OCI-LY3 (cell line): ENCODE results near the gene ENTR1.

ENCODE experiments used
- H2AFZ ChIP-seq: fragments of 200-600, 300-600 bp; shearing (Covaris generic); 2 replicates; pipeline ENCODE4 v1.6.0; 2014; ENCODE audit warnings: antibody characterized with exemption, low read depth, low read length
- H3K27ac ChIP-seq: fragments of 200-600, 300-600 bp; sonication (generic); 2 replicates; pipeline ENCODE4 v1.5.1; 2014; ENCODE audit warnings: mild to moderate bottlenecking, low read length, moderate library complexity, mixed read lengths
- H3K27me3 ChIP-seq: fragments of 200-600, 300-600 bp; sonication (generic); 2 replicates; pipeline ENCODE4 v1.6.1; 2014; ENCODE audit warnings: low read depth, low read length, mixed read lengths
- H3K36me3 ChIP-seq: fragments of 200-600, 300-600 bp; sonication (generic); replicated peaks from 2 replicates; pipeline ENCODE3; 2014; ENCODE audit warnings: low read depth, low read length, mixed read lengths
- H3K4me1 ChIP-seq: fragments of 300-600, 200-600 bp; sonication (generic); 2 replicates; pipeline ENCODE4 v1.6.1; 2014; ENCODE audit warnings: low read length, mixed read lengths
- H3K4me2 ChIP-seq: fragments of 200-600, 300-600 bp; sonication (generic); 2 replicates; pipeline ENCODE4 v1.6.1; 2014; ENCODE audit warnings: low read length, mixed read lengths
- H3K4me3 ChIP-seq: fragments of 300-600, 200-600 bp; sonication (generic); 2 replicates; pipeline ENCODE4 v1.5.1; 2014; ENCODE audit warnings: antibody characterized with exemption, mild to moderate bottlenecking, low read length, moderate library complexity
- H3K79me2 ChIP-seq: fragments of 300-600, 200-600 bp; shearing (Covaris generic); 2 replicates; pipeline ENCODE4 v1.6.1; 2014; ENCODE audit warnings: mild to moderate bottlenecking, low read length, mixed read lengths
- H3K9ac ChIP-seq: fragments of 300-600, 200-600 bp; shearing (Covaris generic); 2 replicates; pipeline ENCODE4 v1.6.0; 2014; ENCODE audit warnings: mild to moderate bottlenecking, low read length, moderate library complexity
- H3K9me3 ChIP-seq: fragments of 200-600, 300-600 bp; shearing (Covaris generic); 2 replicates; pipeline ENCODE4 v1.6.1; 2014; ENCODE audit warnings: low read length, mixed read lengths; ENCODE audit not compliant: insufficient read depth
- H4K20me1 ChIP-seq: fragments of 200-600, 300-600 bp; sonication (generic); 2 replicates; pipeline ENCODE4 v1.6.1; 2016; ENCODE audit warnings: low read length, mixed read lengths; ENCODE audit not compliant: insufficient read depth
- EZH2phosphoT487 ChIP-seq: fragments of 200-600 bp; shearing (Covaris generic); IDR thresholded peaks from 2 replicates; pipeline ENCODE4 v1.6.1; 2018; ENCODE audit warnings: antibody characterized with exemption, mixed run types, low read depth
- TF ChIP-seq, protein P1 (sequence below): fragments of 200-600, 300-600 bp; sonication (generic); IDR thresholded peaks from 2 replicates; pipeline ENCODE4 v1.5.1; 2014; ENCODE audit warnings: antibody characterized with exemption, low read length, low read depth

Gene ENTR1

GRCh38 chr9:136424750-136425362 is 14.4 kb upstream of the ENTR1 start:
- Histone ChIP-seq H2AFZ (no peak overlapping the region), H3K79me2 (no peaks in the 10 kb centered on the region), H3K4me1 (no peaks in the 10 kb centered on the region), H3K27me3 (no peaks in the 10 kb centered on the region), H3K9me3 (no peaks in the 10 kb centered on the region), H3K4me3 (no peak overlapping the region), H4K20me1 (no peaks in the 10 kb centered on the region), H3K9ac (no peak overlapping the region), H3K27ac (no peak overlapping the region), H3K36me3 (peaks cover 19% of the 10 kb centered on the region), H3K4me2 (no peak overlapping the region)
- TF ChIP-seq EZH2phosphoT487, result no peak

GRCh38 chr9:136423432-136424146 is 13.2 kb upstream of the ENTR1 start:
- TF ChIP-seq, protein P1, sequence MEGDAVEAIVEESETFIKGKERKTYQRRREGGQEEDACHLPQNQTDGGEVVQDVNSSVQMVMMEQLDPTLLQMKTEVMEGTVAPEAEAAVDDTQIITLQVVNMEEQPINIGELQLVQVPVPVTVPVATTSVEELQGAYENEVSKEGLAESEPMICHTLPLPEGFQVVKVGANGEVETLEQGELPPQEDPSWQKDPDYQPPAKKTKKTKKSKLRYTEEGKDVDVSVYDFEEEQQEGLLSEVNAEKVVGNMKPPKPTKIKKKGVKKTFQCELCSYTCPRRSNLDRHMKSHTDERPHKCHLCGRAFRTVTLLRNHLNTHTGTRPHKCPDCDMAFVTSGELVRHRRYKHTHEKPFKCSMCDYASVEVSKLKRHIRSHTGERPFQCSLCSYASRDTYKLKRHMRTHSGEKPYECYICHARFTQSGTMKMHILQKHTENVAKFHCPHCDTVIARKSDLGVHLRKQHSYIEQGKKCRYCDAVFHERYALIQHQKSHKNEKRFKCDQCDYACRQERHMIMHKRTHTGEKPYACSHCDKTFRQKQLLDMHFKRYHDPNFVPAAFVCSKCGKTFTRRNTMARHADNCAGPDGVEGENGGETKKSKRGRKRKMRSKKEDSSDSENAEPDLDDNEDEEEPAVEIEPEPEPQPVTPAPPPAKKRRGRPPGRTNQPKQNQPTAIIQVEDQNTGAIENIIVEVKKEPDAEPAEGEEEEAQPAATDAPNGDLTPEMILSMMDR, result no peak
- no peak for TF ChIP-seq EZH2phosphoT487
- no peaks in the 10 kb centered on the region for H3K4me1 ChIP-seq
- H3K9me3 ChIP-seq, result no peaks in the 10 kb centered on the region
- no peaks in the 10 kb centered on the region for H3K79me2 ChIP-seq
- no peaks in the 10 kb centered on the region for H3K27me3 ChIP-seq
- no peak overlapping the region for H3K4me2 ChIP-seq
- no peaks in the 10 kb centered on the region for H4K20me1 ChIP-seq
- H3K9ac ChIP-seq, result no peak overlapping the region
- no peak overlapping the region for H3K27ac ChIP-seq
- H3K36me3 ChIP-seq, result peaks cover 18% of the 10 kb centered on the region
- no peak overlapping the region for H3K4me3 ChIP-seq
- H2AFZ ChIP-seq, result no peak overlapping the region

- no peaks in the 10 kb centered on the region for H3K27me3 ChIP-seq
- no peaks in the 10 kb centered on the region for H4K20me1 ChIP-seq
- no peaks in the 10 kb centered on the region for H3K79me2 ChIP-seq
- H3K9me3 ChIP-seq, result no peaks in the 10 kb centered on the region
- no peaks in the 10 kb centered on the region for H3K4me1 ChIP-seq
- TF ChIP-seq, protein P1, result no peak
- TF ChIP-seq EZH2phosphoT487, result no peak
- no peak overlapping the region for H3K4me2 ChIP-seq
- no peak overlapping the region for H3K9ac ChIP-seq
- no peak overlapping the region for H3K4me3 ChIP-seq
- H2AFZ ChIP-seq, result no peak overlapping the region
- H3K36me3 ChIP-seq, result peaks cover 22% of the 10 kb centered on the region
- no peak overlapping the region for H3K27ac ChIP-seq
Observed at GRCh38 chr9:136422876-136423275, 12.5 kb upstream of the ENTR1 start.

DNA sequence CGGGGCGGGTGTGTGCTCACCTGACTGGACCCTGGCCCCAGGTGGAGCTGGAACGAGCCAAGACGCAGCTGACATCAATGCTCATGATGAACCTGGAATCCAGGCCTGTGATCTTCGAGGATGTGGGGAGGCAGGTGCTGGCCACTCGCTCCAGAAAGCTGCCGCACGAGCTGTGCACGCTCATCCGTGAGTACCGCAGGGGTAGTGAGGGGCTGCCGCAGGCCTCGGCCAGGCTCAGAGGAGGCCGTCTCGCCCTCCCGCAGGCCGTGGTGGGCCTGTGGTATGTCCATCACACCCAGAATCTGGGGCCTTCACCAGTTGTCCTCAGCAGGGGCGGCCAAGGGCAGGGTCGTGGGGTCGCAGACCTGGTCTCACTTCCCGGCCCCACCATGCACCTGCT is 11.4 kb upstream of the ENTR1 start:
- H3K4me2 ChIP-seq, result no peak overlapping the region
- no peak overlapping the region for H3K9ac ChIP-seq
- H3K79me2 ChIP-seq, result no peaks in the 10 kb centered on the region
- no peak overlapping the region for H3K4me3 ChIP-seq
- TF ChIP-seq, protein P1, result no peak
- TF ChIP-seq EZH2phosphoT487, result no peak
- H3K4me1 ChIP-seq, result no peaks in the 10 kb centered on the region
- no peaks in the 10 kb centered on the region for H4K20me1 ChIP-seq
- H3K27me3 ChIP-seq, result no peaks in the 10 kb centered on the region
- H3K36me3 ChIP-seq, result peaks cover 27% of the 10 kb centered on the region
- H3K27ac ChIP-seq, result no peak overlapping the region
- no peak overlapping the region for H2AFZ ChIP-seq
- H3K9me3 ChIP-seq, result no peaks in the 10 kb centered on the region
